Glutamatergic neuron (in vitro differentiated cells): ENCODE data around the gene ARHGAP6. TPM values are rescaled to one million over a fixed set of nuclear protein-coding genes. Genes with fewer than 3 reads are reported as not detected.
A peak's percentile ranks its signal among the peaks of the same experiment; 100 is the strongest.

Experiments
- DNase-seq: peaks from one replicate; pipeline ENCODE4 v3.0.0; 2022
- H3K27ac Mint-ChIP-seq: one replicate; pipeline ENCODE4 v1.8.0; 2020; ENCODE audit warnings: mild to moderate bottlenecking, mixed read lengths, inconsistent platforms; ENCODE audit not compliant: unreplicated experiment
- H3K27me3 Mint-ChIP-seq: one replicate; pipeline ENCODE4 v1.8.0; 2020; ENCODE audit warnings: mild to moderate bottlenecking, moderate library complexity, mixed read lengths, inconsistent platforms; ENCODE audit not compliant: unreplicated experiment
- H3K36me3 Mint-ChIP-seq: one replicate; pipeline ENCODE4 v1.8.0; 2020; ENCODE audit warnings: mild to moderate bottlenecking, mixed read lengths, inconsistent platforms; ENCODE audit not compliant: unreplicated experiment
- H3K4me1 Mint-ChIP-seq: one replicate; pipeline ENCODE4 v1.8.0; 2020; ENCODE audit warnings: mild to moderate bottlenecking, low read depth, mixed read lengths, inconsistent platforms; ENCODE audit not compliant: unreplicated experiment
- H3K4me3 Mint-ChIP-seq: one replicate; pipeline ENCODE4 v1.8.0; 2020; ENCODE audit warnings: mild to moderate bottlenecking, mixed read lengths, inconsistent platforms; ENCODE audit not compliant: unreplicated experiment
- H3K9me3 Mint-ChIP-seq: one replicate; pipeline ENCODE4 v1.8.0; 2020; ENCODE audit warnings: mild to moderate bottlenecking, moderate library complexity, mixed read lengths, inconsistent platforms; ENCODE audit not compliant: unreplicated experiment
- total RNA-seq: library from RNA; stranded (reverse); fragmentation: NEBNext Ultra II Directional; extraction: Animal tissue kit (Norgen Biotek cat#: 25700); gene quantifications from one replicate; pipeline ENCODE4 v1.2.1, GENCODE V29; 2021; ENCODE audit not compliant: unreplicated experiment
- TF ChIP-seq, protein P1 (sequence below): fragments of 200-600 bp; sonication (generic); IDR thresholded peaks from one replicate; pipeline ENCODE4 v1.5.0; 2021; ENCODE audit not compliant: partially characterized antibody, unreplicated experiment

ARHGAP6 gene
- total RNA-seq, 1 donor from 2014 or later = 3.6 TPM

DNA sequence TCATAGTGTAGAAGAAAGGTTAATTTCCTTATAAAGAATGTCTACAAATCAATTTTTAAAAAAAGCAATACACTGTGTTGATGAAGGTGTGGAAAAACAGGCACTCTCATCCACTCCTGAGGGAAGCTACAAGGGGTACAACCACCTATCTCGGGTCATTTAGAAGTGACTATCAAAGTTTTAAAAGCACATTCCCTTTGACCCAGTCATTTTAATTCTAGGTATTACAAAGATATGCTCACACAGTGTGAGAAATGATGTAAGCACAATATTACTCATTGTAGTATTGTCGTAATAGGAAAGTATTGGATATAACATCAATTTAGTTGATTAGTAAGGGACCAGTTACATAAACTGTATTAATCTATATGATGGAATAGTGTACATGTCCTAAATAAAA, 562.0 kb downstream of the ARHGAP6 start:
- Mint-ChIP-seq H3K4me1 (no peaks in the 10 kb centered on the region), H3K36me3 (no peaks in the 10 kb centered on the region), H3K27ac (no peak overlapping the region), H3K9me3 (no peaks in the 10 kb centered on the region), H3K27me3 (no peaks in the 10 kb centered on the region), H3K4me3 (no peak overlapping the region)
- TF ChIP-seq, protein P1, sequence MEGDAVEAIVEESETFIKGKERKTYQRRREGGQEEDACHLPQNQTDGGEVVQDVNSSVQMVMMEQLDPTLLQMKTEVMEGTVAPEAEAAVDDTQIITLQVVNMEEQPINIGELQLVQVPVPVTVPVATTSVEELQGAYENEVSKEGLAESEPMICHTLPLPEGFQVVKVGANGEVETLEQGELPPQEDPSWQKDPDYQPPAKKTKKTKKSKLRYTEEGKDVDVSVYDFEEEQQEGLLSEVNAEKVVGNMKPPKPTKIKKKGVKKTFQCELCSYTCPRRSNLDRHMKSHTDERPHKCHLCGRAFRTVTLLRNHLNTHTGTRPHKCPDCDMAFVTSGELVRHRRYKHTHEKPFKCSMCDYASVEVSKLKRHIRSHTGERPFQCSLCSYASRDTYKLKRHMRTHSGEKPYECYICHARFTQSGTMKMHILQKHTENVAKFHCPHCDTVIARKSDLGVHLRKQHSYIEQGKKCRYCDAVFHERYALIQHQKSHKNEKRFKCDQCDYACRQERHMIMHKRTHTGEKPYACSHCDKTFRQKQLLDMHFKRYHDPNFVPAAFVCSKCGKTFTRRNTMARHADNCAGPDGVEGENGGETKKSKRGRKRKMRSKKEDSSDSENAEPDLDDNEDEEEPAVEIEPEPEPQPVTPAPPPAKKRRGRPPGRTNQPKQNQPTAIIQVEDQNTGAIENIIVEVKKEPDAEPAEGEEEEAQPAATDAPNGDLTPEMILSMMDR = no peak
- no peak for DNase-seq

DNA sequence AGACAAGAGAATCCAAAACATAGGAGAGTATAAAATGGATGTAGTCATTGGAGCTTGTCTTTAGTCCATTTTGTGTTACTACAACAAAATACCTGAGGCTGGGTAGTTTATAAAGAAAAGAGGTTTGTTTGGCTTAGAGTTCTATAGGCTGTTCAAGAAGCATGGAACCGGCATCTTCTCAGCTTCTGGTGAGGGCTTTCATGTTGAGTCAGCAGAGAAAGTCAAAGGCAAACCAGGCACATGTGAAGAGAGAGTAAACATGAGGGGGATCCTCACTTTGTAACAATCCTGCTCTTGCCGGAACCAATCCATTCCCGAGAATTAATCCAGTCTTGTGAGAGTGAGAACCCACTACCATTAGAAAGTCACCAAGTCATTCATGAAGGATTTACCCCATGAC, 562.7 kb downstream of the ARHGAP6 start:
- Mint-ChIP-seq H3K4me3 (no peak overlapping the region), H3K36me3 (no peaks in the 10 kb centered on the region), H3K27me3 (no peaks in the 10 kb centered on the region), H3K9me3 (no peaks in the 10 kb centered on the region), H3K4me1 (no peaks in the 10 kb centered on the region), H3K27ac (no peak overlapping the region)
- DNase-seq = no peak
- TF ChIP-seq, protein P1 = no peak

DNA sequence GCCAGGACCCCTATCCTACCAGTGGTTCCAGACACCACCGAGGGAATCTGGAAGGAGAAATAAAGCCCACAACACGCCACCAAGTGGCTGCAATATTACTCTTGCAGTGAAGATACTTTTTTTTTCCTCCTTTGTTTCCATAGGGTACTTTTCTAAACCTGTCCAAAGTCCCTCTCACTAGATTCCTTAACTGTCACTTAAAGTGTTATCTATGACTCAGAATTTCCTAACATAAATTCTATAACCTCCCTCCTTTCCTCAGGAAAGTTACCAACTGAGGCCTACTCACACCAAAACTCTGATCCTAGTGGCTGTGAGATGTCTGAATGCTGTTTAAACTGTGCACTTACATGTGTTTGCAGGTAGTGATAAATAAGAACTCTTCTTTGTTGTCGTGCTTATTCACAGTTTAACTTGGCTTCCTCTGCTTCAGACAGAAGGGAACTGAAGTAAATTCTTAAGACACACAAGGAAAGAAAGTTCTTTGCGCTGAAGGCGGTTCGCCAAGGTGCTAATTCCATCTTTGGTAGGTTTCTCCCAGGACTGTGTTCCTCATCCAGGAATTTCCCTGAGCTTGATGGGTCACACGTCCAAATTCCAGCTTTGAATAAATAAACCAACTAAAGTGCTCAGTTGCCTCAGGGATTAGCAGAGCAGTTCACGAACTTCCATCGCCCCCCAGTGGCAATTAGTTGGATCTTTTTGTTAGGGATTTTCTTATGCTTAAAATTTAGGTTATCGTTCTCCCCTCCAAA, 565.3 kb downstream of the ARHGAP6 start:
- no peaks in the 10 kb centered on the region for H3K36me3 Mint-ChIP-seq
- peak; percentile 15 for DNase-seq
- H3K27ac Mint-ChIP-seq = no peak overlapping the region
- TF ChIP-seq, protein P1 = no peak
- H3K27me3 Mint-ChIP-seq = no peaks in the 10 kb centered on the region
- no peaks in the 10 kb centered on the region for H3K9me3 Mint-ChIP-seq
- H3K4me1 Mint-ChIP-seq = no peaks in the 10 kb centered on the region
- H3K4me3 Mint-ChIP-seq = no peak overlapping the region

DNA sequence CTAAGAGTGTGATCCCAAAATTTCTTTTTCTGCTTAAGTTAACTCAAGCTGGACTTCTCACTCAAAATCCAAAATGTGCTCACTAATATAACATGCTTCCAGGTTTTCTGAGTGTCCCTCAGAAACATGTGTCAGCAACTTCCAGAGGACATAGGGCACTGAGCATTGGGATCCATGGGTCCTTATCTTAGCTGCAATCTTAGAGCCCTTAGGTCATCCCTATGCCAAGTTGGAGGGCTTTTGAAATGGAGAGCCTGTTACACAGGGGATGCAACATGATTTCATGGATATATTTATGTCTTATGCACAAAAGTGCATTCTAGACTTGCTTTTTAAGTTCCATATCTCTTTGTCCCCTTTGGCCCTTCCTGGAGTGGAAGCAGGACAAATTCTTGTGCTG, 566.3 kb downstream of the ARHGAP6 start:
- Mint-ChIP-seq H3K9me3 (no peaks in the 10 kb centered on the region), H3K27ac (no peak overlapping the region), H3K4me3 (no peak overlapping the region), H3K36me3 (no peaks in the 10 kb centered on the region), H3K4me1 (no peaks in the 10 kb centered on the region), H3K27me3 (no peaks in the 10 kb centered on the region)
- TF ChIP-seq, protein P1 = no peak
- DNase-seq = no peak

DNA sequence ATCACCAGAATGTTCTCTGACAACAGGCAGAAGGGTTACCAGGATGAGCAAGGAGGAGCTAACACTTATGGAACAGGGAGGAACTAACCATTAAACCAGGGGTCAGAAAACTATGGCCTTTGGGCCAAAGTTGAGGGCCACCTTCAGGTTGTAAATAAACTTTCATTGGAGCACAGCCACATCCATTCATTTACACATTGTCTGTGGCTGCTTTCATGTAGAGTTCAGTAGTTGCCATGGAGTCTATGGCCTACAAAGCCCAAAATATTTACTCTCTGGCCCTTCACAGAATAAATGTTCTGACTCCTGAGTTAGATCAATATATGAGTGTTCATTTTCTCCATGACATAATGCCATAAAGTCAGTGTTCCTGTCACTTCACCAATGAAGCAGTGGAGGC, 567.8 kb downstream of the ARHGAP6 start:
- Mint-ChIP-seq H3K4me1 (no peaks in the 10 kb centered on the region), H3K27ac (no peak overlapping the region), H3K36me3 (no peaks in the 10 kb centered on the region), H3K9me3 (no peaks in the 10 kb centered on the region), H3K27me3 (no peaks in the 10 kb centered on the region), H3K4me3 (no peak overlapping the region)
- TF ChIP-seq, protein P1 = no peak
- no peak for DNase-seq
